ENCODE results near the gene OSTM1. TPM values are rescaled to one million over a fixed set of nuclear protein-coding genes. Genes with fewer than 3 reads are reported as not detected.

The OSTM1 gene
- total RNA-seq (2014; rRNA removed; shearing (Covaris generic)) = 25.9 and 27.0 TPM in 2 replicates
- polyA plus RNA-seq (2016; fragmentation: Nextera tagmentation; extraction: Ambion mirVana) = 29.3 and 31.3 TPM in 2 replicates

- Histone ChIP-seq H2AFZ (peak within 1 kb of the TSS; percentile 91), H3K9me2 (ENCODE audit: insufficient read depth) (no peaks in the 10 kb centered on the region), H3K27me3 (replicated peaks; ENCODE audit: insufficient read depth) (no peaks in the 10 kb centered on the region), H3K9ac (peak within 1 kb of the TSS; percentile 77), H3K27ac (peak within 1 kb of the TSS; percentile 38), H3K4me1 (ENCODE audit: insufficient read depth) (peaks cover 9% of the 10 kb centered on the region; the same call in 1 of the 2 replicates), H3K36me3 (ENCODE audit: low read depth) (no peaks in the 10 kb centered on the region), H4K20me1 (ENCODE audit: insufficient read depth) (no peaks in the 10 kb centered on the region), H3K9me3 (ENCODE audit: low read depth) (no peaks in the 10 kb centered on the region), H3F3A (ENCODE audit: insufficient read depth) (no peaks in the 10 kb centered on the region), H3K4me2 (ENCODE audit: unreplicated experiment) (peak within 1 kb of the TSS; percentile 92), H3K79me2 (ENCODE audit: insufficient read depth) (peaks cover 18% of the 10 kb centered on the region), H3K4me3 (peak within 1 kb of the TSS; percentile 100)
- in situ Hi-C loops (cut with MboI) = no loop called here
- WGBS, 2 experiments (ENCODE audit: low coverage in 1 of 2, low lambda C conversion rate in 2 of 2, missing lambda C conversion rate in 2 of 2) = 1 to 2% methylated on average over 57 to 62 of the region's 86 CpGs
- DNase-seq = peak; percentile 94
- TF ChIP-seq EZH2phosphoT487 (IDR thresholded peaks at IDR 0.05; ENCODE audit: insufficient read depth, low read depth) (no peak), EZH2 (IDR thresholded peaks at IDR 0.05; ENCODE audit: insufficient read depth, poor library complexity, severe bottlenecking) (no peak)
Measured at GRCh38 chr6:108074359-108075144, at the start of gene OSTM1. Gene OSTM1, minus strand, starts transcription at chr6:108074741. Its CDS starts 90 bp downstream, at chr6:108074651.

- 20 to 22% methylated on average over 7 of the region's 7 CpGs for WGBS, 2 experiments (ENCODE audit: low coverage in 1 of 2, low lambda C conversion rate in 2 of 2, missing lambda C conversion rate in 2 of 2)
- H3K9me3 ChIP-seq (ENCODE audit: low read depth) = no peaks in the 10 kb centered on the region
- in situ Hi-C loops (cut with MboI) = loop anchor here (25.0 kb wide), 1 partner anchor 938 kb away; no protein-coding TSS in a partner anchor
- no peak overlapping the region for H3K4me2 ChIP-seq (ENCODE audit: unreplicated experiment)
- no peaks in the 10 kb centered on the region for H3K79me2 ChIP-seq (ENCODE audit: insufficient read depth)
- H3K36me3 ChIP-seq (ENCODE audit: low read depth) = no peaks in the 10 kb centered on the region
- no peak overlapping the region for H3K9ac ChIP-seq
- H3K27ac ChIP-seq = no peak overlapping the region
- H3K9me2 ChIP-seq (ENCODE audit: insufficient read depth) = no peaks in the 10 kb centered on the region
- no peak for DNase-seq
- H3K4me3 ChIP-seq = no peak overlapping the region
- H2AFZ ChIP-seq = no peak overlapping the region
- H4K20me1 ChIP-seq (ENCODE audit: insufficient read depth) = no peaks in the 10 kb centered on the region
- no peaks in the 10 kb centered on the region for H3K4me1 ChIP-seq (ENCODE audit: insufficient read depth)
- peaks cover 91% of the 10 kb centered on the region for H3K27me3 ChIP-seq (replicated peaks; ENCODE audit: insufficient read depth)
- H3F3A ChIP-seq (ENCODE audit: insufficient read depth) = no peaks in the 10 kb centered on the region
- TF ChIP-seq EZH2 (IDR thresholded peaks at IDR 0.05; ENCODE audit: insufficient read depth, poor library complexity, severe bottlenecking) = no peak
- no peak for TF ChIP-seq EZH2phosphoT487 (IDR thresholded peaks at IDR 0.05; ENCODE audit: insufficient read depth, low read depth)
Measured at GRCh38 chr6:108123946-108124345, 49.4 kb upstream of the OSTM1 start.

GRCh38 chr6:108123481-108123929, 49.0 kb upstream of the OSTM1 start:
- H3K4me1 ChIP-seq (ENCODE audit: insufficient read depth) = no peaks in the 10 kb centered on the region
- no peak overlapping the region for H3K4me3 ChIP-seq
- in situ Hi-C loops (cut with MboI) = loop anchor here (25.0 kb wide), 1 partner anchor 939 kb away; no protein-coding TSS in a partner anchor
- no peak overlapping the region for H3K9ac ChIP-seq
- no peaks in the 10 kb centered on the region for H3K36me3 ChIP-seq (ENCODE audit: low read depth)
- H3K79me2 ChIP-seq (ENCODE audit: insufficient read depth) = no peaks in the 10 kb centered on the region
- WGBS, 2 experiments (ENCODE audit: low coverage in 1 of 2, low lambda C conversion rate in 2 of 2, missing lambda C conversion rate in 2 of 2) = 7 to 8% methylated on average over 13 of the region's 13 CpGs
- H4K20me1 ChIP-seq (ENCODE audit: insufficient read depth) = no peaks in the 10 kb centered on the region
- no peaks in the 10 kb centered on the region for H3K9me2 ChIP-seq (ENCODE audit: insufficient read depth)
- no peaks in the 10 kb centered on the region for H3K9me3 ChIP-seq (ENCODE audit: low read depth)
- H2AFZ ChIP-seq = no peak overlapping the region
- no peak overlapping the region for H3K4me2 ChIP-seq (ENCODE audit: unreplicated experiment)
- no peak for DNase-seq
- TF ChIP-seq EZH2phosphoT487 (IDR thresholded peaks at IDR 0.05; ENCODE audit: insufficient read depth, low read depth) (no peak), EZH2 (IDR thresholded peaks at IDR 0.05; ENCODE audit: insufficient read depth, poor library complexity, severe bottlenecking) (no peak)
- peaks cover 95% of the 10 kb centered on the region for H3K27me3 ChIP-seq (replicated peaks; ENCODE audit: insufficient read depth)
- H3F3A ChIP-seq (ENCODE audit: insufficient read depth) = no peaks in the 10 kb centered on the region
- H3K27ac ChIP-seq = no peak overlapping the region

GRCh38 chr6:108121612-108122011, 47.1 kb upstream of the OSTM1 start:
- Histone ChIP-seq H3K27ac (no peak overlapping the region), H3K4me2 (ENCODE audit: unreplicated experiment) (no peak overlapping the region), H3K4me3 (no peak overlapping the region), H3K79me2 (ENCODE audit: insufficient read depth) (no peaks in the 10 kb centered on the region), H2AFZ (no peak overlapping the region), H3K4me1 (ENCODE audit: insufficient read depth) (no peaks in the 10 kb centered on the region), H3K9me3 (ENCODE audit: low read depth) (no peaks in the 10 kb centered on the region), H3K27me3 (replicated peaks; ENCODE audit: insufficient read depth) (peaks cover 95% of the 10 kb centered on the region), H3K9ac (no peak overlapping the region), H4K20me1 (ENCODE audit: insufficient read depth) (no peaks in the 10 kb centered on the region), H3K9me2 (ENCODE audit: insufficient read depth) (no peaks in the 10 kb centered on the region), H3K36me3 (ENCODE audit: low read depth) (no peaks in the 10 kb centered on the region), H3F3A (ENCODE audit: insufficient read depth) (no peaks in the 10 kb centered on the region)
- WGBS, 2 experiments (ENCODE audit: low coverage in 1 of 2, low lambda C conversion rate in 2 of 2, missing lambda C conversion rate in 2 of 2) = 45 to 49% methylated on average over 10 of the region's 10 CpGs
- no peak for TF ChIP-seq EZH2 (IDR thresholded peaks at IDR 0.05; ENCODE audit: insufficient read depth, poor library complexity, severe bottlenecking)
- no peak for TF ChIP-seq EZH2phosphoT487 (IDR thresholded peaks at IDR 0.05; ENCODE audit: insufficient read depth, low read depth)
- no peak for DNase-seq
- in situ Hi-C loops (cut with MboI) = loop anchor here (25.0 kb wide), 1 partner anchor 941 kb away; no protein-coding TSS in a partner anchor

All from GM23248 (cell line).